Bronchial epithelial cell (primary cell): ENCODE results near the gene SLC19A2. TPM values are rescaled to one million over a fixed set of nuclear protein-coding genes. Genes with fewer than 3 reads are reported as not detected.

Source experiments
- DNase-seq: peaks from one replicate; pipeline ENCODE4 v3.0.0-alpha.2; 2010; ENCODE audit warnings: low read depth
- FAIRE-seq: peaks from 2 replicates; lab custom pipeline; 2011; peaks lifted over from hg19 to GRCh38; lab: Jason Lieb, UNC
- H3K27me3 ChIP-seq: 2 replicates; pipeline ENCODE4 v1.5.1; 2011; ENCODE audit warnings: low read length; ENCODE audit not compliant: control insufficient read depth, insufficient read depth
- H3K36me3 ChIP-seq: 2 replicates; pipeline ENCODE4 v1.5.1; 2011; ENCODE audit warnings: low read length; ENCODE audit not compliant: control insufficient read depth, insufficient read depth
- H3K4me3 ChIP-seq: 2 replicates; pipeline ENCODE4 v1.5.1; 2011; ENCODE audit warnings: mild to moderate bottlenecking, low read depth, low read length, control low read depth
- total RNA-seq: library from RNA; depleted of rRNA; stranded (reverse); fragments of >200 nt; gene quantifications from 2 replicates; pipeline ENCODE4 v1.2.1, GENCODE V29; 2014
- TF ChIP-seq, protein P1 (sequence below): IDR thresholded peaks from 2 replicates; pipeline ENCODE4 v1.5.1; 2011; ENCODE audit warnings: mild to moderate bottlenecking, moderate library complexity, low read length, control low read depth, inconsistent platforms; ENCODE audit not compliant: insufficient read depth, severe bottlenecking

Gene SLC19A2
- total RNA-seq, 1 donor from 2014 or later: 16.8 TPM

DNA sequence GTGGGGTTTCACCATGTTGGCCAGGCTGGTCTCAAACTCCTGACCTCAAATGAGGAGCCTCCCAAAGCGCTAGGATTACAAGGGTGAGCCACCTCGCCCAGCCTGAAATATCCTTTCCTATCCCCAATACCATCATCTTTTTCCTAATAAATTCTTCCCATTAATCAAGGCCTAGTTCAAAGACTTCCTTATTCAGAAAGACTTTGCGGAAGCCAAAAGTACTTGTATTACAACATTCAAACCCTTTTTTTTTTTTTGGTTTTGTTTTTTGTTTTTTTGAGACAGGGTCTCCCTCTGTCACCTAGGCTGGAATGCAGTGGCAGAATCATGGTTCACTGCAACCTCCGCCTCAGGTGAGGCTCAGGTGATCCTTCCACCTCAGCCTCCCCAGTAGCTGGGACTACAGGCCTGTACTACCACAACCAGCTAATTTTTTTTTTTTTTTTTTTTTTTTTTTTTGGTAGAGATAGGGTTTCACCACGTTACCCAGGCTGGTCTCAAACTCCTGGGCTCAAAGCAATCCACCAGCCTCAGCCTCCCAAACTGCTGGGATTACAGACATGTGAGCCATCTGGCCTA is 7.6 kb downstream of the SLC19A2 start:
- FAIRE-seq: no peak
- Histone ChIP-seq H3K4me3 (no peak overlapping the region), H3K36me3 (peaks cover 3% of the 10 kb centered on the region), H3K27me3 (no peaks in the 10 kb centered on the region)
- TF ChIP-seq, protein P1, sequence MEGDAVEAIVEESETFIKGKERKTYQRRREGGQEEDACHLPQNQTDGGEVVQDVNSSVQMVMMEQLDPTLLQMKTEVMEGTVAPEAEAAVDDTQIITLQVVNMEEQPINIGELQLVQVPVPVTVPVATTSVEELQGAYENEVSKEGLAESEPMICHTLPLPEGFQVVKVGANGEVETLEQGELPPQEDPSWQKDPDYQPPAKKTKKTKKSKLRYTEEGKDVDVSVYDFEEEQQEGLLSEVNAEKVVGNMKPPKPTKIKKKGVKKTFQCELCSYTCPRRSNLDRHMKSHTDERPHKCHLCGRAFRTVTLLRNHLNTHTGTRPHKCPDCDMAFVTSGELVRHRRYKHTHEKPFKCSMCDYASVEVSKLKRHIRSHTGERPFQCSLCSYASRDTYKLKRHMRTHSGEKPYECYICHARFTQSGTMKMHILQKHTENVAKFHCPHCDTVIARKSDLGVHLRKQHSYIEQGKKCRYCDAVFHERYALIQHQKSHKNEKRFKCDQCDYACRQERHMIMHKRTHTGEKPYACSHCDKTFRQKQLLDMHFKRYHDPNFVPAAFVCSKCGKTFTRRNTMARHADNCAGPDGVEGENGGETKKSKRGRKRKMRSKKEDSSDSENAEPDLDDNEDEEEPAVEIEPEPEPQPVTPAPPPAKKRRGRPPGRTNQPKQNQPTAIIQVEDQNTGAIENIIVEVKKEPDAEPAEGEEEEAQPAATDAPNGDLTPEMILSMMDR: no peak
- DNase-seq: no peak

DNA sequence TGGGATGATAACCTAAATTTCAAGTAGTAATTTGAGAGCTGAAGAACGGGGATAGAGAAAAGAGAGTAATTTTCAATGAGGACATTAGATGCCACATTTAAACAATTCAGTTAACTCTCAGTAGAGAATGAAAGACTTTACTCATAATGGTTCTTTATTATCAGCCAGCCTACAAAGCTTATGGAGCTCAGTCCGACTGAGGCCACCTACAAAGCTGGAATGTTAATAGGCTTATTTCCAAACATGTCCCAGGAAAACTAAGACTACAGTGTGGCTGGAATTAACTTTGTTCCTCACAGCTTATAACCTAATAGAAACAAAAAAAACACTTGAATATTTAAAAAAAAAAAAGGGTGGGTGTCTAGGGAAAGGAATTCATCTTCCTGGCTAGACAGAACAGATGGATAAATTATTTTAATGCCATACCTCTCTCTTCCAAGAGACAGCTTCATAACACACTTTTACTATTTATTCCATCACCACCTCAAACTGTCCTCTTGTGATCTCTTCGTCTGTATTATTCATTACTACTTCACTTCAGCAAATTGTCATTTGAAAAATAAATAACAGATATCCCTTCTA is 9.8 kb downstream of the SLC19A2 start:
- FAIRE-seq: no peak
- no peak for DNase-seq
- Histone ChIP-seq H3K27me3 (no peaks in the 10 kb centered on the region), H3K36me3 (peaks cover 3% of the 10 kb centered on the region), H3K4me3 (no peak overlapping the region)
- TF ChIP-seq, protein P1: no peak

DNA sequence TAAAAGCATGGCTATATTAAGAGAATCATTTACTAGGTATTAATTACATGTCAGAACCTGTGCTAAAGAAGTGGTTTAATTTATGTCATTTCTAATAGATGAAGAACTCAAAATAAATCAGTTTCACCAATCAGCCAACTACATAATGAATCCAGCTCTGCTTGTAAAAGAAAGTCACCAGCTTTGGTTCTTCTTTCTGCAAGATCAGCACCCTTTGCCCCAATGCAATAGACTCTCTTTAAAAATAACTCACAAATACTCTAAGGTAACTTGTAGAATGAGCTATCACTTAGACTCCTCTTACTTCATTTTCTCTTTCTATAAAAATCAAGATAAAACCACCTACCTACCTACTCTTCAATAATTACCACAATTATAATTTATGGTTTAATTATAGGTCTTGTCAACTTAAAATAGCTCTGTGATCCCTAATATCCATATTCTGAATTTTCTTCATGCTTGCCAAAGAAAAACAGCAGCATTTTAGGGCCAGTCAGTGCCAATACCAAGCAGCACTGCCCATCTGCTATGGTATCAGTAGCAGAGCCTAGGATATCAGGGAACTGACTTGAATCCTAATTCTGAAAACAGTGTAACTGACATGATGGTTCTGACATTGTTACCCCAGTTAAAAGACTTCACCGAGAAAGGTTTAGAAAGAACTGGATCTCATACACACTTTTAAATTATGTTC is 11.3 kb downstream of the SLC19A2 start:
- no peak for FAIRE-seq
- DNase-seq: no peak
- Histone ChIP-seq H3K4me3 (no peak overlapping the region), H3K27me3 (no peaks in the 10 kb centered on the region), H3K36me3 (peaks cover 2% of the 10 kb centered on the region)
- TF ChIP-seq, protein P1: no peak

DNA sequence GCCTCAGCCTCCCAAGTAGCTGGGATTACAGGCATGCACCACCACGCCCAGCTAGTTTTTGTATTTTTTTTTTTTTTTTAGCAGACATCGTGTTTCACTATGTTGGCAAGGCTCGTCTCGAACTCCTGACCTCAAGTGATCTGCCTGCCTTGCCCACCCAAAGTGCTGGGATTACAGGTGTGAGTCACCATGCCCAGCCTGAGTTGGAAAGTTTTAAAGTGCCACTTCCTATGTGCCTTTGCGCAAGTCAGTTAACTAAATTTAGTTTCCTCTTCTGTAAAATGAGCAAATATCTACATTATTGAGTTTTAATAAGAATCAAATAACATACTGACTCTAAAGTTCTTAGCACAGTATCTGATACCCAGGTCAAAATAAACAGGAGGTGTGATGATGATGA is 12.4 kb downstream of the SLC19A2 start:
- no peaks in the 10 kb centered on the region for H3K27me3 ChIP-seq
- DNase-seq: no peak
- TF ChIP-seq, protein P1: no peak
- no peak overlapping the region for H3K4me3 ChIP-seq
- no peak for FAIRE-seq
- H3K36me3 ChIP-seq: peaks cover 2% of the 10 kb centered on the region

DNA sequence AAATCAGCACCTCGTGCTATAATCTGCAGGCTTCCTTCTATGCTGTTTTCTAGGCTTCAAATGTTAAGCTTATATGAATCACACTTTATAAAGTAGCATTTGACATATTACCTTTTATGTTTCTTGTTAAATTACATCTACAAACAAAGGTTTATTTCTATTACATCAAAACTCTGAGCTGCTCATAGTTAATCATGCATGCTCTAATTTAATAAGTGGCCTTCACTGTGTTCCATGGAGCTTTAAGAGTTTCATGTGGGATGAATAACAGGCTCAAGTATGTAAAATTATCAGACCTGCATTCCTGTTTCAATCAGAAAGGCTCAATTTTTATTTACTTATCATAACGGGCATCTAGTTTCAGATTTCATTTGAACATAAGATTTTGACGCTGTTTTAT is 13.0 kb downstream of the SLC19A2 start:
- H3K4me3 ChIP-seq: no peak overlapping the region
- FAIRE-seq (no peak), DNase-seq (no peak)
- peaks cover 4% of the 10 kb centered on the region for H3K36me3 ChIP-seq
- H3K27me3 ChIP-seq: no peaks in the 10 kb centered on the region
- TF ChIP-seq, protein P1: no peak
